Nephron (organoid): ENCODE measurements around the gene MUC5B.

ENCODE experiments used
- H3K27ac Mint-ChIP-seq, 3 experiments: 2 replicates each; pipeline ENCODE4 v1.8.0; 2020; ENCODE audit warnings: mixed read lengths in 3 of 3, mild to moderate bottlenecking in 2 of 3, moderate library complexity in 1 of 3
- H3K27me3 Mint-ChIP-seq: 2 replicates; pipeline ENCODE4 v1.8.0; 2021; ENCODE audit warnings: low read depth, mild to moderate bottlenecking, moderate library complexity, mixed read lengths
- H3K36me3 Mint-ChIP-seq: 2 replicates; pipeline ENCODE4 v1.8.0; 2020; ENCODE audit warnings: low read depth, mixed read lengths
- H3K4me1 Mint-ChIP-seq: 2 replicates; pipeline ENCODE4 v1.8.0; 2020; ENCODE audit warnings: mixed read lengths
- H3K4me3 Mint-ChIP-seq, 3 experiments: 2 replicates each; pipeline ENCODE4 v1.8.0; 2020; ENCODE audit warnings: mild to moderate bottlenecking in 3 of 3, mixed read lengths in 3 of 3, moderate library complexity in 2 of 3
- H3K9me3 Mint-ChIP-seq: 2 replicates; pipeline ENCODE4 v1.8.0; 2020; ENCODE audit warnings: mixed read lengths
- CTCF ChIP-seq, 3 experiments: fragments of 200-600 bp; sonication (generic); IDR thresholded peaks; one replicate each; pipeline ENCODE4 v1.5.0; 2021; ENCODE audit warnings: antibody characterized with exemption in 3 of 3; ENCODE audit not compliant: unreplicated experiment in 3 of 3

MUC5B gene

GRCh38 chr11:1220941-1221721, 1.7 kb upstream of the MUC5B start:
- no peak for TF ChIP-seq CTCF (IDR thresholded peaks at IDR 0.05; ENCODE audit: unreplicated experiment in 3 of 3)
- H3K27ac Mint-ChIP-seq = no peak overlapping the region
- H3K9me3 Mint-ChIP-seq = peaks cover 3% of the 10 kb centered on the region
- H3K4me1 Mint-ChIP-seq = no peaks in the 10 kb centered on the region
- peaks cover 14% of the 10 kb centered on the region for H3K27me3 Mint-ChIP-seq
- no peaks in the 10 kb centered on the region for H3K36me3 Mint-ChIP-seq
- H3K4me3 Mint-ChIP-seq = no peak overlapping the region

- Mint-ChIP-seq H3K4me3 (no peak overlapping the region), H3K36me3 (no peaks in the 10 kb centered on the region), H3K27me3 (peaks cover 14% of the 10 kb centered on the region), H3K27ac (no peak overlapping the region), H3K4me1 (no peaks in the 10 kb centered on the region), H3K9me3 (peaks cover 2% of the 10 kb centered on the region)
- no peak for TF ChIP-seq CTCF (IDR thresholded peaks at IDR 0.05; ENCODE audit: unreplicated experiment in 3 of 3)
Measured at GRCh38 chr11:1221848-1222311, 986 bp upstream of the MUC5B start.

- H3K27me3 Mint-ChIP-seq = peaks cover 4% of the 10 kb centered on the region
- no peaks in the 10 kb centered on the region for H3K9me3 Mint-ChIP-seq
- no peak overlapping the region for H3K4me3 Mint-ChIP-seq
- no peaks in the 10 kb centered on the region for H3K36me3 Mint-ChIP-seq
- no peaks in the 10 kb centered on the region for H3K4me1 Mint-ChIP-seq
- H3K27ac Mint-ChIP-seq = no peak overlapping the region
- no peak for TF ChIP-seq CTCF (IDR thresholded peaks at IDR 0.05; ENCODE audit: unreplicated experiment in 3 of 3)
Measured at GRCh38 chr11:1223346-1224110, 662 bp downstream of the MUC5B start.

- no peak overlapping the region for H3K27ac Mint-ChIP-seq
- no peak for TF ChIP-seq CTCF (IDR thresholded peaks at IDR 0.05; ENCODE audit: unreplicated experiment in 3 of 3)
- H3K27me3 Mint-ChIP-seq = peaks cover 4% of the 10 kb centered on the region
- H3K4me1 Mint-ChIP-seq = no peaks in the 10 kb centered on the region
- no peaks in the 10 kb centered on the region for H3K9me3 Mint-ChIP-seq
- H3K36me3 Mint-ChIP-seq = no peaks in the 10 kb centered on the region
- H3K4me3 Mint-ChIP-seq = no peak overlapping the region
Measured at GRCh38 chr11:1224111-1224490, 1.2 kb downstream of the MUC5B start.

- no peak for TF ChIP-seq CTCF (IDR thresholded peaks at IDR 0.05; ENCODE audit: unreplicated experiment in 3 of 3)
- H3K27me3 Mint-ChIP-seq = peaks cover 4% of the 10 kb centered on the region
- H3K27ac Mint-ChIP-seq = no peak overlapping the region
Measured at GRCh38 chr11:1224491-1225385, 1.9 kb downstream of the MUC5B start.

More at GRCh38 chr11:1224491-1225385, 1.9 kb downstream of the MUC5B start:
- Mint-ChIP-seq H3K36me3 (no peaks in the 10 kb centered on the region), H3K4me3 (no peak overlapping the region), H3K4me1 (no peaks in the 10 kb centered on the region), H3K9me3 (no peaks in the 10 kb centered on the region)
